OCI-LY7 (cell line): ENCODE data around the gene NRDC. TPM values are rescaled to one million over a fixed set of nuclear protein-coding genes. Genes with fewer than 3 reads are reported as not detected.
"Not testable (repeated sequence)": the region's sequence is repeated elsewhere in the genome, so short reads cannot be mapped to it uniquely, and the experiment has no call there.

ENCODE experiments used
- BruUV-seq: library from RNA; stranded (reverse); fragments of 400-500 nt; replicated peaks from 2 replicates; lab custom pipeline; 2021; lab: Mats Ljungman, UMichigan
- CTCF ChIA-PET: fragments of 300-600 bp; sonication (Branson Sonifier 250); formaldehyde crosslinking; loops from one replicate; lab custom pipeline; 2022; ENCODE audit warnings: antibody characterized with exemption; ENCODE audit not compliant: unreplicated experiment; lab: Charles Lee
- POLR2A ChIA-PET: fragments of 300-600 bp; sonication (Branson Sonifier 250); formaldehyde crosslinking; loops from one replicate; lab custom pipeline; 2022; ENCODE audit warnings: antibody characterized with exemption; lab: Charles Lee
- DNase-seq: peaks from one replicate; pipeline ENCODE4 v3.0.0-alpha.2; 2015; ENCODE audit warnings: low spot score
- H2AFZ ChIP-seq: fragments of 200-600 bp; sonication (generic), shearing (Covaris generic); 2 replicates; pipeline ENCODE4 v1.6.1; 2014; ENCODE audit warnings: mild to moderate bottlenecking, antibody characterized with exemption, low read length, moderate library complexity
- H3K27ac ChIP-seq: fragments of 200-600 bp; sonication (generic); 2 replicates; pipeline ENCODE4 v1.5.1; 2014; ENCODE audit warnings: mixed run types, low read depth, mild to moderate bottlenecking, moderate library complexity, low read length, inconsistent platforms; ENCODE audit not compliant: poor library complexity, severe bottlenecking
- H3K36me3 ChIP-seq: fragments of 200-600 bp; sonication (generic); 2 replicates; pipeline ENCODE4 v1.6.1; 2014; ENCODE audit warnings: mild to moderate bottlenecking, antibody characterized with exemption, low read length, moderate library complexity, mixed read lengths; ENCODE audit not compliant: insufficient read depth
- H3K4me1 ChIP-seq: fragments of 200-600 bp; sonication (generic); 2 replicates; pipeline ENCODE4 v1.5.1; 2014; ENCODE audit warnings: mild to moderate bottlenecking, low read length; ENCODE audit not compliant: insufficient read depth, poor library complexity, severe bottlenecking
- H3K4me2 ChIP-seq: fragments of 200-600 bp; sonication (generic); 2 replicates; pipeline ENCODE4 v1.6.1; 2014; ENCODE audit warnings: mild to moderate bottlenecking, low read length
- H3K4me3 ChIP-seq: fragments of 200-600 bp; sonication (generic); 2 replicates; pipeline ENCODE4 v1.5.1; 2014; ENCODE audit warnings: mild to moderate bottlenecking, low read depth, low read length; ENCODE audit not compliant: poor library complexity, severe bottlenecking
- H3K79me2 ChIP-seq: fragments of 200-600 bp; sonication (generic); 2 replicates; pipeline ENCODE4 v1.6.1; 2016; ENCODE audit warnings: low read depth, mild to moderate bottlenecking, low read length, moderate library complexity, mixed read lengths; ENCODE audit not compliant: insufficient read depth
- H3K9me2 ChIP-seq: fragments of 200-600 bp; sonication (generic); 2 replicates; pipeline ENCODE4 v1.6.1; 2016; ENCODE audit warnings: mild to moderate bottlenecking, low read length, mixed read lengths; ENCODE audit not compliant: insufficient read depth
- H3K9me3 ChIP-seq: fragments of 200-600 bp; sonication (generic); 2 replicates; pipeline ENCODE4 v1.6.1; 2014; ENCODE audit warnings: mild to moderate bottlenecking, mixed run types, low read length, mixed read lengths
- H4K20me1 ChIP-seq: fragments of 200-600 bp; sonication (generic); 2 replicates; pipeline ENCODE4 v1.6.1; 2014; ENCODE audit warnings: mild to moderate bottlenecking, antibody characterized with exemption, low read length, moderate library complexity, mixed read lengths; ENCODE audit not compliant: insufficient read depth
- CTCF ChIP-seq: fragments of 200-600 bp; sonication (generic); conservative IDR thresholded peaks from 2 replicates; pipeline ENCODE4 v1.5.1; 2014; ENCODE audit warnings: mild to moderate bottlenecking, antibody characterized with exemption, low read length, moderate library complexity, mixed read lengths
- EZH2phosphoT487 ChIP-seq: fragments of 200-600 bp; sonication (generic); IDR thresholded peaks from 2 replicates; pipeline ENCODE4 v1.6.1; 2018; ENCODE audit warnings: low read depth, borderline replicate concordance, mild to moderate bottlenecking, mixed run types, antibody characterized with exemption, low read length, moderate library complexity, mixed read lengths
- intact Hi-C: fragments of 100-400 bp; cut with micrococcal nuclease; formaldehyde crosslinking; loops from one replicate; pipeline ENCODE4 v1.10.0; 2022; ENCODE audit not compliant: unreplicated experiment
- total RNA-seq, 2 experiments: library from RNA; depleted of rRNA in 1 of 2; stranded (reverse); fragments of >200 nt in 1 of 2; shearing (Covaris generic) in 1 of 2; gene quantifications; 2 replicates each; pipeline ENCODE4 v1.2.3, GENCODE V29; 2014 to 2022

The NRDC gene
- total RNA-seq, 2 experiments from 2014 or later: 48.0 to 162 TPM

- DNase-seq: no peak
- Histone ChIP-seq H3K4me1 (no peaks in the 10 kb centered on the region), H3K79me2 (no peaks in the 10 kb centered on the region), H3K9me2 (no peaks in the 10 kb centered on the region), H3K27ac (no peak overlapping the region), H4K20me1 (no peaks in the 10 kb centered on the region), H3K9me3 (no peaks in the 10 kb centered on the region), H3K4me3 (no peak overlapping the region), H3K36me3 (no peaks in the 10 kb centered on the region), H2AFZ (no peak overlapping the region), H3K4me2 (no peak overlapping the region)
- CTCF ChIA-PET: interaction anchor here (0.6 kb wide), 1 partner anchor 57 kb away, joined by 3 read pairs; no protein-coding TSS in a partner anchor
- intact Hi-C loops: no loop called here
- POLR2A ChIA-PET: interaction anchor here (0.6 kb wide), 1 partner anchor 1504 kb away, joined by 3 read pairs; no protein-coding TSS in a partner anchor
- TF ChIP-seq EZH2phosphoT487: no peak
- TF ChIP-seq CTCF: no peak
- BruUV-seq: no TSS peak
These were observed 19.7 kb upstream of the NRDC start for GRCh38 chr1:51898090-51898734.

GRCh38 chr1:51897699-51898031, 19.1 kb upstream of the NRDC start:
- ChIA-PET POLR2A (interaction anchor here (0.5 to 1.2 kb wide), 3 partner anchors 18 to 1504 kb away, joined by 3 to 4 read pairs (median 3); no protein-coding TSS in a partner anchor), CTCF (interaction anchor here (0.6 kb wide), 1 partner anchor 58 kb away, joined by 3 read pairs; no protein-coding TSS in a partner anchor)
- no peak for TF ChIP-seq EZH2phosphoT487
- no peak for TF ChIP-seq CTCF
- intact Hi-C loops: loop anchor here (1.0 kb wide), 1 partner anchor 105 kb away; no protein-coding TSS in a partner anchor
- no peaks in the 10 kb centered on the region for H4K20me1 ChIP-seq
- H3K9me3 ChIP-seq: no peaks in the 10 kb centered on the region
- no peak overlapping the region for H3K27ac ChIP-seq
- no peak overlapping the region for H3K4me2 ChIP-seq
- no peak overlapping the region for H2AFZ ChIP-seq
- H3K79me2 ChIP-seq: no peaks in the 10 kb centered on the region
- H3K9me2 ChIP-seq: no peaks in the 10 kb centered on the region
- no peaks in the 10 kb centered on the region for H3K36me3 ChIP-seq
- H3K4me1 ChIP-seq: no peaks in the 10 kb centered on the region
- no TSS peak for BruUV-seq
- DNase-seq: no peak
- H3K4me3 ChIP-seq: no peak overlapping the region

- CTCF ChIA-PET: not testable (repeated sequence)
These were observed 16.2 kb upstream of the NRDC start for GRCh38 chr1:51894748-51895147.

More at GRCh38 chr1:51894748-51895147, 16.2 kb upstream of the NRDC start:
- H3K36me3 ChIP-seq, POLR2A ChIA-PET, H3K27ac ChIP-seq, H3K9me3 ChIP-seq, intact Hi-C loops, H3K4me2 ChIP-seq, H4K20me1 ChIP-seq, H3K4me1 ChIP-seq, DNase-seq, H3K9me2 ChIP-seq, H3K79me2 ChIP-seq, H2AFZ ChIP-seq, H3K4me3 ChIP-seq, BruUV-seq: not testable (repeated sequence)
